ENCODE data around the gene TNMD. TPM values are rescaled to one million over a fixed set of nuclear protein-coding genes. Genes with fewer than 3 reads are reported as not detected.

Gene TNMD
- total and polyA plus RNA-seq, 7 donors, result 0.38 to 1.8 TPM; not detected in 5

DNA sequence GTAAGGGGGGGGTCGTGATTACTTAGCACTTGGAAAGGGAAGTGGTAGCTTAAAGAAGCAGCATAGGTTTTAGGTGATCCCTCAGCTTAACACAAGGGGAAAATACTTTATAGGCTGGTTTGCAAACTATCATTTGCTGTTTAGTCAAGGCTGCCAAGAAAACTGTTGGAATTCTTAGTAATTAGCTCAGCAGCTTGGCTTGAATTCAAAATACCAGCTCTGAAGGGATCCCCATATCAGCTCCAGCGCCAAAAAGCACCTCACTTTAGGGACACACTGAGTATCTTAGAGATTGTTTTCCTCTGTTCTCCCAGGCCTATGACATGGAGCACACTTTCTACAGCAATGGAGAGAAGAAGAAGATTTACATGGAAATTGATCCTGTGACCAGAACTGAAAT lies 8.8 kb downstream of the TNMD start:
- WGBS, 2 donors, result 6 to 21% methylated on average over 2 of the region's 2 CpGs
- Histone ChIP-seq H3K4me3 (no peak overlapping the region), H3K36me3 (no peaks in the 10 kb centered on the region), H3K9me3 (no peaks in the 10 kb centered on the region), H3K27me3 (no peaks in the 10 kb centered on the region), H3K27ac (no peak overlapping the region), H3K4me1 (peaks cover 0 to 22% (median 0%) of the 10 kb centered on the region in 4 donors)
- TF ChIP-seq POLR2AphosphoS5 (IDR thresholded peaks at IDR 0.05), result no peak
- no peak for TF ChIP-seq POLR2A (IDR thresholded peaks at IDR 0.05)
- TF ChIP-seq, protein P1, sequence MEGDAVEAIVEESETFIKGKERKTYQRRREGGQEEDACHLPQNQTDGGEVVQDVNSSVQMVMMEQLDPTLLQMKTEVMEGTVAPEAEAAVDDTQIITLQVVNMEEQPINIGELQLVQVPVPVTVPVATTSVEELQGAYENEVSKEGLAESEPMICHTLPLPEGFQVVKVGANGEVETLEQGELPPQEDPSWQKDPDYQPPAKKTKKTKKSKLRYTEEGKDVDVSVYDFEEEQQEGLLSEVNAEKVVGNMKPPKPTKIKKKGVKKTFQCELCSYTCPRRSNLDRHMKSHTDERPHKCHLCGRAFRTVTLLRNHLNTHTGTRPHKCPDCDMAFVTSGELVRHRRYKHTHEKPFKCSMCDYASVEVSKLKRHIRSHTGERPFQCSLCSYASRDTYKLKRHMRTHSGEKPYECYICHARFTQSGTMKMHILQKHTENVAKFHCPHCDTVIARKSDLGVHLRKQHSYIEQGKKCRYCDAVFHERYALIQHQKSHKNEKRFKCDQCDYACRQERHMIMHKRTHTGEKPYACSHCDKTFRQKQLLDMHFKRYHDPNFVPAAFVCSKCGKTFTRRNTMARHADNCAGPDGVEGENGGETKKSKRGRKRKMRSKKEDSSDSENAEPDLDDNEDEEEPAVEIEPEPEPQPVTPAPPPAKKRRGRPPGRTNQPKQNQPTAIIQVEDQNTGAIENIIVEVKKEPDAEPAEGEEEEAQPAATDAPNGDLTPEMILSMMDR (IDR thresholded peaks at IDR 0.05), result no peak
- TF ChIP-seq EP300 (IDR thresholded peaks at IDR 0.05), result no peak
- intact Hi-C loops (cut with DNase I), result no loop called here
- no peak for DNase-seq

DNA sequence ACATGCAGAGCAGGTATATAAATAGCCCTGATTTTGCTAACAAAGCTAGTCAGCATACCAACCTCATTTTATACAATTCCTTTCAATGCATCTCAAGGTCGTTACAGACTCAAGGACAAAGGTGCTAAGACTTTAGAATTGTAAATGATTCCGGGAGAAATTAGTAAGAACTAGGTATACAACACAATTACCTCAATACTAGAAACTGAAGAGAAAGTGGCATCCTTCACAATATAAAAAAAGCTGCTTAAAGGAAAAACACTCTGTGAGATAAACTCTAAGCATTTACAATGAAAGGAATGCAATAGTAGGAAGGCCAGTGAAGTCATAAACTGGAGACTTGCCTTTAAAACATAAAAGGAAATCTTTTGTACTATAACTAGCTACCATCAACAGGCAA lies 11.9 kb downstream of the TNMD start:
- Histone ChIP-seq H3K4me3 (no peak overlapping the region), H3K27me3 (no peaks in the 10 kb centered on the region), H3K27ac (no peak overlapping the region), H3K9me3 (no peaks in the 10 kb centered on the region), H3K36me3 (no peaks in the 10 kb centered on the region), H3K4me1 (peaks cover 0 to 22% (median 0%) of the 10 kb centered on the region in 4 donors)
- no peak for DNase-seq
- TF ChIP-seq, protein P1 (IDR thresholded peaks at IDR 0.05), result no peak
- TF ChIP-seq POLR2AphosphoS5 (IDR thresholded peaks at IDR 0.05) (no peak), POLR2A (IDR thresholded peaks at IDR 0.05) (no peak), EP300 (IDR thresholded peaks at IDR 0.05) (no peak)
- intact Hi-C loops (cut with DNase I), result no loop called here
- 27 to 61% methylated on average over 2 of the region's 2 CpGs for WGBS, 2 donors

DNA sequence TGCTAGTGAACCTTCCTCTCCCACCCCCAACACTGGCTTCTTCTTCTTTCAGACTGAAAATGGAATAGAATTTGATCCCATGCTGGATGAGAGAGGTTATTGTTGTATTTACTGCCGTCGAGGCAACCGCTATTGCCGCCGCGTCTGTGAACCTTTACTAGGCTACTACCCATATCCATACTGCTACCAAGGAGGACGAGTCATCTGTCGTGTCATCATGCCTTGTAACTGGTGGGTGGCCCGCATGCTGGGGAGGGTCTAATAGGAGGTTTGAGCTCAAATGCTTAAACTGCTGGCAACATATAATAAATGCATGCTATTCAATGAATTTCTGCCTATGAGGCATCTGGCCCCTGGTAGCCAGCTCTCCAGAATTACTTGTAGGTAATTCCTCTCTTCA lies 14.7 kb downstream of the TNMD start:
- WGBS, 2 donors, result 91% methylated on average over 9 of the region's 9 CpGs
- no peak overlapping the region for H3K4me3 ChIP-seq
- intact Hi-C loops (cut with DNase I), result no loop called here
- peaks cover 0 to 13% (median 0%) of the 10 kb centered on the region in 4 donors for H3K4me1 ChIP-seq
- no peaks in the 10 kb centered on the region for H3K9me3 ChIP-seq
- no peaks in the 10 kb centered on the region for H3K36me3 ChIP-seq
- no peak for DNase-seq
- H3K27me3 ChIP-seq, result no peaks in the 10 kb centered on the region
- TF ChIP-seq POLR2AphosphoS5 (IDR thresholded peaks at IDR 0.05) (no peak), EP300 (IDR thresholded peaks at IDR 0.05) (no peak), POLR2A (IDR thresholded peaks at IDR 0.05) (no peak)
- TF ChIP-seq, protein P1 (IDR thresholded peaks at IDR 0.05), result no peak
- no peak overlapping the region for H3K27ac ChIP-seq

DNA sequence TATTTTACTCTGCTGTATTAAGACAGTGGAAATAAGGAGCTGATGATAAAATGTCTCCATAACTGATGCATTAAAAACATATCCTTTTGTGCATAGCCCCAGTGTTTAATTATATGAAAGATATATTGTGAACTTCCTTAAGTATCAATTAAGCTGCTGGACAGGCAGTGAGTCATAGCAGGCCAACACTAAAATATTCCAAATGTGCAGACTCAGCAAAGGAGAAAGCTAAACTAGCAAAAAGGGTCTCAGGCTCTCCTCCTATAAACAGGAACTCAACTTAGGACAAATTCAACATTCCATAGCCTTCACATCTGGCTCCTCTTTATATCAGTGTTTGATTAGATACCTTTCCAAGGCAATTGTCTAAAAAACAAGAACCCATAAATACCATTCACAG lies 15.6 kb downstream of the TNMD start:
- TF ChIP-seq, protein P1 (IDR thresholded peaks at IDR 0.05), result no peak
- no peak for TF ChIP-seq POLR2A (IDR thresholded peaks at IDR 0.05)
- TF ChIP-seq POLR2AphosphoS5 (IDR thresholded peaks at IDR 0.05), result no peak
- no peak for TF ChIP-seq EP300 (IDR thresholded peaks at IDR 0.05)
- Histone ChIP-seq H3K4me1 (peaks cover 0 to 13% (median 0%) of the 10 kb centered on the region in 4 donors), H3K27me3 (no peaks in the 10 kb centered on the region), H3K4me3 (no peak overlapping the region), H3K9me3 (no peaks in the 10 kb centered on the region), H3K36me3 (no peaks in the 10 kb centered on the region), H3K27ac (no peak overlapping the region)
- intact Hi-C loops (cut with DNase I), result no loop called here
- no peak for DNase-seq

DNA sequence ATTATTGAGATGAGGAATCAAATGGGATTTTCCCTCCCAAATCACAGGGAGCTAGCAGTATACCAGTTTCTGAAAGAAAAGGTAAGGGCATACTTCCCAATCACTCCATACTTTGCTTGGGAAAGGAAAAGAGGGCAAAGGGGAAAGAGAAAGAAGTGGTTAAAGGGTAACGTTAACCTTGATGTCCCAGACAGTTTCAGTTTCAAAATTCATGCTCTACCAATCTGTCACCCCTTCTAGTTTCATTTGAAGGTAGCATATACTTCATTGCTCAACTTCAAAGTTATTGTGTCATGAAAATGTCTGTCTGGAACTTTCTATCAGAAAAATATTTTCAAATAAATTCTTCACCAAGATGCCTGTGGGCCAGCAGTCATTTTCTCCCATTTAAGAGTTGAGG lies 16.0 kb downstream of the TNMD start:
- WGBS, 2 donors, result 5 to 6% methylated on average over 1 of the region's 1 CpG
- TF ChIP-seq POLR2A (IDR thresholded peaks at IDR 0.05) (no peak), EP300 (IDR thresholded peaks at IDR 0.05) (no peak), POLR2AphosphoS5 (IDR thresholded peaks at IDR 0.05) (no peak)
- TF ChIP-seq, protein P1 (IDR thresholded peaks at IDR 0.05), result no peak
- no peak overlapping the region for H3K27ac ChIP-seq
- H3K9me3 ChIP-seq, result no peaks in the 10 kb centered on the region
- peaks cover 0 to 13% (median 0%) of the 10 kb centered on the region in 4 donors for H3K4me1 ChIP-seq
- no peak overlapping the region for H3K4me3 ChIP-seq
- no peaks in the 10 kb centered on the region for H3K36me3 ChIP-seq
- intact Hi-C loops (cut with DNase I), result no loop called here
- H3K27me3 ChIP-seq, result no peaks in the 10 kb centered on the region
- DNase-seq, result no peak

Measured in sigmoid colon (tissue), 7 donors.